Activated CD8-positive, alpha-beta memory T cell treated with anti-CD3 and anti-CD28 coated beads for 1 hour (primary cell): ENCODE measurements around the gene ZNF213.

Source experiments
- DNase-seq, 2 donors: peaks; one replicate each; pipeline ENCODE4 v3.0.0-alpha.2; 2020; ENCODE audit warnings: low read depth in 1 of 2; ENCODE audit errors: extremely low read depth in 1 of 2

The ZNF213 gene

GRCh38 chr16:3134338-3135125 lies at the start of gene ZNF213:
Gene ZNF213 (plus strand): TSS chr16:3135029. CDS start chr16:3137281, 2,252 bp downstream.
- DNase-seq, result peak; percentile 77 to 82

GRCh38 chr16:3085868-3086595 lies 48.8 kb upstream of the ZNF213 start:
- no peak for DNase-seq

GRCh38 chr16:3086596-3087242 lies 48.1 kb upstream of the ZNF213 start:
- DNase-seq, result no peak

- no peak for DNase-seq
These were observed 47.3 kb upstream of the ZNF213 start for GRCh38 chr16:3087243-3088235.

GRCh38 chr16:3088450-3088849 lies 46.4 kb upstream of the ZNF213 start:
- no peak for DNase-seq

- no peak for DNase-seq
These were observed 45.7 kb upstream of the ZNF213 start for GRCh38 chr16:3088925-3089716.

GRCh38 chr16:3089717-3090592 lies 44.9 kb upstream of the ZNF213 start:
- DNase-seq, result no peak

- DNase-seq, result no peak
These were observed 43.3 kb upstream of the ZNF213 start for GRCh38 chr16:3091551-3091950.

GRCh38 chr16:3092501-3092941 lies 42.3 kb upstream of the ZNF213 start:
- no peak for DNase-seq

GRCh38 chr16:3094289-3095027 lies 40.4 kb upstream of the ZNF213 start:
- no peak for DNase-seq

- DNase-seq, result no peak
These were observed 39.0 kb upstream of the ZNF213 start for GRCh38 chr16:3095869-3096268.

GRCh38 chr16:3096362-3096761 lies 38.5 kb upstream of the ZNF213 start:
- DNase-seq, result no peak

GRCh38 chr16:3097266-3097665 lies 37.6 kb upstream of the ZNF213 start:
- no peak for DNase-seq

- no peak for DNase-seq
These were observed 36.1 kb upstream of the ZNF213 start, which contains the start of gene ZSCAN10 for GRCh38 chr16:3098459-3099394. Gene ZSCAN10 (minus strand): TSS chr16:3099294. CDS start chr16:3092937, 6,357 bp downstream.

GRCh38 chr16:3099395-3099731 lies 35.5 kb upstream of the ZNF213 start:
- DNase-seq, result no peak

GRCh38 chr16:3099732-3100499 lies 34.9 kb upstream of the ZNF213 start:
- DNase-seq, result peak; percentile 69 to 86
